H1 (cell line): ENCODE data around the gene ANKRD13C. TPM values are rescaled to one million over a fixed set of nuclear protein-coding genes. Genes with fewer than 3 reads are reported as not detected.

Experiments used
- ASH2L ChIP-seq: fragments of 200-600, 300-600 bp; sonication (generic); IDR thresholded peaks from one replicate; pipeline ENCODE4 v1.7.1; 2017; ENCODE audit warnings: low read length
- BRCA1 ChIP-seq: IDR thresholded peaks from 2 replicates; pipeline ENCODE4 v1.6.1; 2012; ENCODE audit warnings: low read depth, low read length, improper control_type of control experiment
- HDAC2 ChIP-seq, 2 experiments: fragments of 300-600 bp in 1 of 2; sonication (generic) in 1 of 2; IDR thresholded peaks; 2 replicates each; pipeline ENCODE4 v1.6.1; 2011 to 2012; ENCODE audit warnings: low read depth in 2 of 2, low read length in 2 of 2, mild to moderate bottlenecking in 2 of 2, moderate library complexity in 2 of 2, borderline replicate concordance in 1 of 2, inconsistent platforms in 1 of 2
- KDM4A ChIP-seq: IDR thresholded peaks from one replicate; pipeline ENCODE4 v1.7.1; 2012; ENCODE audit warnings: low read depth, mild to moderate bottlenecking, moderate library complexity, low read length, inconsistent platforms; ENCODE audit not compliant: severe bottlenecking
- POU5F1 ChIP-seq: IDR thresholded peaks from 2 replicates; pipeline ENCODE4 v1.6.1; 2011; ENCODE audit warnings: low read depth, mild to moderate bottlenecking, low read length, moderate library complexity
- RFX5 ChIP-seq: IDR thresholded peaks from 2 replicates; pipeline ENCODE4 v1.6.1; 2011; ENCODE audit warnings: low read depth, low read length, improper control_type of control experiment, borderline replicate concordance
- SP2 ChIP-seq: IDR thresholded peaks from 2 replicates; pipeline ENCODE4 v1.6.1; 2012; ENCODE audit warnings: mild to moderate bottlenecking, low read length, inconsistent platforms
- SP4 ChIP-seq: IDR thresholded peaks from 2 replicates; pipeline ENCODE4 v1.6.1; 2012; ENCODE audit warnings: low read length, inconsistent platforms
- TAF7 ChIP-seq: optimal IDR thresholded peaks from 2 replicates; pipeline ENCODE3; 2011; ENCODE audit warnings: low read depth, mild to moderate bottlenecking, inconsistent platforms, low read length, moderate library complexity, borderline replicate concordance
- TBP ChIP-seq: IDR thresholded peaks from 2 replicates; pipeline ENCODE4 v1.6.1; 2011; ENCODE audit warnings: low read depth, low read length, improper control_type of control experiment
- TEAD4 ChIP-seq: IDR thresholded peaks from 2 replicates; pipeline ENCODE4 v1.6.1; 2012; ENCODE audit warnings: low read depth, low read length, inconsistent platforms, mixed read lengths
- polyA plus RNA-seq, 7 experiments: library from polyadenylated mRNA; depleted of rRNA in 3 of 7; stranded (reverse) in 5 of 7; unstranded in 2 of 7; fragments of >200 nt in 5 of 7; fragments of 200-250 nt in 2 of 7; gene quantifications; 1 replicate in 5 of 7; 2 replicates in 1 of 7; 4 replicates in 1 of 7; pipeline versions ENCODE4 v1.2.1 to v1.2.3, GENCODE V29; 2011 to 2013; ENCODE audit warnings: missing spikeins in 2 of 7, mixed read lengths in 2 of 7
- total RNA-seq: library from RNA; stranded (reverse); fragmentation: NEBNext Ultra II Directional; extraction: Animal tissue kit (Norgen Biotek cat#: 25700); gene quantifications from 2 replicates; pipeline ENCODE4 v1.2.1, GENCODE V29; 2021
- TF ChIP-seq, protein P1 (sequence below): fragments of 300-600 bp; sonication (generic); IDR thresholded peaks from 2 replicates; pipeline ENCODE4 v1.7.1; 2012; ENCODE audit warnings: low read length, moderate library complexity, mild to moderate bottlenecking, inconsistent platforms; ENCODE audit not compliant: insufficient replicate concordance

Gene ANKRD13C
- total and polyA plus RNA-seq, 2 of the 8 experiments (the other 6 are each of a cell fraction or from before 2014, with no cell fraction given): 4.8 to 21.7 TPM

GRCh38 chr1:70333245-70333644, 21.3 kb downstream of the ANKRD13C start (continued):
- TF ChIP-seq, protein P1, sequence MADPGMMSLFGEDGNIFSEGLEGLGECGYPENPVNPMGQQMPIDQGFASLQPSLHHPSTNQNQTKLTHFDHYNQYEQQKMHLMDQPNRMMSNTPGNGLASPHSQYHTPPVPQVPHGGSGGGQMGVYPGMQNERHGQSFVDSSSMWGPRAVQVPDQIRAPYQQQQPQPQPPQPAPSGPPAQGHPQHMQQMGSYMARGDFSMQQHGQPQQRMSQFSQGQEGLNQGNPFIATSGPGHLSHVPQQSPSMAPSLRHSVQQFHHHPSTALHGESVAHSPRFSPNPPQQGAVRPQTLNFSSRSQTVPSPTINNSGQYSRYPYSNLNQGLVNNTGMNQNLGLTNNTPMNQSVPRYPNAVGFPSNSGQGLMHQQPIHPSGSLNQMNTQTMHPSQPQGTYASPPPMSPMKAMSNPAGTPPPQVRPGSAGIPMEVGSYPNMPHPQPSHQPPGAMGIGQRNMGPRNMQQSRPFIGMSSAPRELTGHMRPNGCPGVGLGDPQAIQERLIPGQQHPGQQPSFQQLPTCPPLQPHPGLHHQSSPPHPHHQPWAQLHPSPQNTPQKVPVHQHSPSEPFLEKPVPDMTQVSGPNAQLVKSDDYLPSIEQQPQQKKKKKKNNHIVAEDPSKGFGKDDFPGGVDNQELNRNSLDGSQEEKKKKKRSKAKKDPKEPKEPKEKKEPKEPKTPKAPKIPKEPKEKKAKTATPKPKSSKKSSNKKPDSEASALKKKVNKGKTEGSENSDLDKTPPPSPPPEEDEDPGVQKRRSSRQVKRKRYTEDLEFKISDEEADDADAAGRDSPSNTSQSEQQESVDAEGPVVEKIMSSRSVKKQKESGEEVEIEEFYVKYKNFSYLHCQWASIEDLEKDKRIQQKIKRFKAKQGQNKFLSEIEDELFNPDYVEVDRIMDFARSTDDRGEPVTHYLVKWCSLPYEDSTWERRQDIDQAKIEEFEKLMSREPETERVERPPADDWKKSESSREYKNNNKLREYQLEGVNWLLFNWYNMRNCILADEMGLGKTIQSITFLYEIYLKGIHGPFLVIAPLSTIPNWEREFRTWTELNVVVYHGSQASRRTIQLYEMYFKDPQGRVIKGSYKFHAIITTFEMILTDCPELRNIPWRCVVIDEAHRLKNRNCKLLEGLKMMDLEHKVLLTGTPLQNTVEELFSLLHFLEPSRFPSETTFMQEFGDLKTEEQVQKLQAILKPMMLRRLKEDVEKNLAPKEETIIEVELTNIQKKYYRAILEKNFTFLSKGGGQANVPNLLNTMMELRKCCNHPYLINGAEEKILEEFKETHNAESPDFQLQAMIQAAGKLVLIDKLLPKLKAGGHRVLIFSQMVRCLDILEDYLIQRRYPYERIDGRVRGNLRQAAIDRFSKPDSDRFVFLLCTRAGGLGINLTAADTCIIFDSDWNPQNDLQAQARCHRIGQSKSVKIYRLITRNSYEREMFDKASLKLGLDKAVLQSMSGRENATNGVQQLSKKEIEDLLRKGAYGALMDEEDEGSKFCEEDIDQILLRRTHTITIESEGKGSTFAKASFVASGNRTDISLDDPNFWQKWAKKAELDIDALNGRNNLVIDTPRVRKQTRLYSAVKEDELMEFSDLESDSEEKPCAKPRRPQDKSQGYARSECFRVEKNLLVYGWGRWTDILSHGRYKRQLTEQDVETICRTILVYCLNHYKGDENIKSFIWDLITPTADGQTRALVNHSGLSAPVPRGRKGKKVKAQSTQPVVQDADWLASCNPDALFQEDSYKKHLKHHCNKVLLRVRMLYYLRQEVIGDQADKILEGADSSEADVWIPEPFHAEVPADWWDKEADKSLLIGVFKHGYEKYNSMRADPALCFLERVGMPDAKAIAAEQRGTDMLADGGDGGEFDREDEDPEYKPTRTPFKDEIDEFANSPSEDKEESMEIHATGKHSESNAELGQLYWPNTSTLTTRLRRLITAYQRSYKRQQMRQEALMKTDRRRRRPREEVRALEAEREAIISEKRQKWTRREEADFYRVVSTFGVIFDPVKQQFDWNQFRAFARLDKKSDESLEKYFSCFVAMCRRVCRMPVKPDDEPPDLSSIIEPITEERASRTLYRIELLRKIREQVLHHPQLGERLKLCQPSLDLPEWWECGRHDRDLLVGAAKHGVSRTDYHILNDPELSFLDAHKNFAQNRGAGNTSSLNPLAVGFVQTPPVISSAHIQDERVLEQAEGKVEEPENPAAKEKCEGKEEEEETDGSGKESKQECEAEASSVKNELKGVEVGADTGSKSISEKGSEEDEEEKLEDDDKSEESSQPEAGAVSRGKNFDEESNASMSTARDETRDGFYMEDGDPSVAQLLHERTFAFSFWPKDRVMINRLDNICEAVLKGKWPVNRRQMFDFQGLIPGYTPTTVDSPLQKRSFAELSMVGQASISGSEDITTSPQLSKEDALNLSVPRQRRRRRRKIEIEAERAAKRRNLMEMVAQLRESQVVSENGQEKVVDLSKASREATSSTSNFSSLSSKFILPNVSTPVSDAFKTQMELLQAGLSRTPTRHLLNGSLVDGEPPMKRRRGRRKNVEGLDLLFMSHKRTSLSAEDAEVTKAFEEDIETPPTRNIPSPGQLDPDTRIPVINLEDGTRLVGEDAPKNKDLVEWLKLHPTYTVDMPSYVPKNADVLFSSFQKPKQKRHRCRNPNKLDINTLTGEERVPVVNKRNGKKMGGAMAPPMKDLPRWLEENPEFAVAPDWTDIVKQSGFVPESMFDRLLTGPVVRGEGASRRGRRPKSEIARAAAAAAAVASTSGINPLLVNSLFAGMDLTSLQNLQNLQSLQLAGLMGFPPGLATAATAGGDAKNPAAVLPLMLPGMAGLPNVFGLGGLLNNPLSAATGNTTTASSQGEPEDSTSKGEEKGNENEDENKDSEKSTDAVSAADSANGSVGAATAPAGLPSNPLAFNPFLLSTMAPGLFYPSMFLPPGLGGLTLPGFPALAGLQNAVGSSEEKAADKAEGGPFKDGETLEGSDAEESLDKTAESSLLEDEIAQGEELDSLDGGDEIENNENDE: no peak
- TF ChIP-seq TEAD4 (no peak), KDM4A (no peak), POU5F1 (no peak), RFX5 (no peak), SP2 (no peak), BRCA1 (no peak), TAF7 (no peak), ASH2L (no peak), HDAC2 (IDR thresholded peaks at IDR 0.05; ENCODE audit: borderline replicate concordance in 1 of 2, low read depth in 2 of 2, low read length in 2 of 2) (no peak), SP4 (no peak), TBP (no peak)
